ENCODE data around the gene MRPL37. TPM values are rescaled to one million over a fixed set of nuclear protein-coding genes. Genes with fewer than 3 reads are reported as not detected.
"Not testable (repeated sequence)": the region's sequence is repeated elsewhere in the genome, so short reads cannot be mapped to it uniquely, and the experiment has no call there.

Gene MRPL37
- total RNA-seq, 1 donor from 2014 or later: 50.9 TPM

DNA sequence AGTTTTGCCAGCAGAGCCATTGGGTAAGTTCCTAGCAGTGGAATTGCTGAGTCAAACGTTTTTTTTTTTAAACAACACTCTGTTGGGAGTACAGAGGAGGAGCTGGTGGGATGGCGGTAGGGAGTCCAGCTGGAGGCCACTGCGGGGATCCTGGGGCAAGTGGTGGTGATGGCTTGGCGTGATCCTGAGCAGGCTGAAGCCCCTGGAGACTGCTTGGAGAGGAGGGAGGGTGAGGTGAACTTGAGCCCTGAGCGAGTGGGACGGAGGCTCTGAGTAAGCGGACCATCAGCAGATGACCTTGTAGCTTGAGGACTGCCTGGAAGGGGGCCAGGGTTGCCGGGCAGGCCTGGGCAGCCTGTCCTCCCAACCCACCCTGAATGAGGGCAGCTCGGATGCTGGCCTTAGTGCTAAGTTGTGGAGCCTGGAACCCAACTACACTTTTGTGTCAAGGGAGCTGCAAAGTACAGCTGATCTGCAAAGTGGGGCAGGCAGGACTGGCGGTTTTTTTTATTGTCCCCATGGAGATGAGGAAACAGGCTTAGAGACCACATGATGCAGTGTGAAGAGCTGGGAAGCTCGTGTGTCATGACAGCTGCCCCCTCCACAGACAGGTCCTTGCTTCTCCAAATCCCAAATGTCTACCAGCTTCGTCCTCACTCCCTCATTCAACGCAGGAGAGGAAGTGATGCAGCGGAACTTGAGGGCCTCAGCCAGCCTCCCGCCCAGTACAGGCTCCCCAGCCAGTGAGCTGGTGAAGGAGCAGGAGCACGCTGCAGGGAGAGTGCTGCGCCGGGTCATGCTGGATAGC lies 20.2 kb downstream of the MRPL37 start:
- DNase-seq (ENCODE audit: low spot score): no peak

DNA sequence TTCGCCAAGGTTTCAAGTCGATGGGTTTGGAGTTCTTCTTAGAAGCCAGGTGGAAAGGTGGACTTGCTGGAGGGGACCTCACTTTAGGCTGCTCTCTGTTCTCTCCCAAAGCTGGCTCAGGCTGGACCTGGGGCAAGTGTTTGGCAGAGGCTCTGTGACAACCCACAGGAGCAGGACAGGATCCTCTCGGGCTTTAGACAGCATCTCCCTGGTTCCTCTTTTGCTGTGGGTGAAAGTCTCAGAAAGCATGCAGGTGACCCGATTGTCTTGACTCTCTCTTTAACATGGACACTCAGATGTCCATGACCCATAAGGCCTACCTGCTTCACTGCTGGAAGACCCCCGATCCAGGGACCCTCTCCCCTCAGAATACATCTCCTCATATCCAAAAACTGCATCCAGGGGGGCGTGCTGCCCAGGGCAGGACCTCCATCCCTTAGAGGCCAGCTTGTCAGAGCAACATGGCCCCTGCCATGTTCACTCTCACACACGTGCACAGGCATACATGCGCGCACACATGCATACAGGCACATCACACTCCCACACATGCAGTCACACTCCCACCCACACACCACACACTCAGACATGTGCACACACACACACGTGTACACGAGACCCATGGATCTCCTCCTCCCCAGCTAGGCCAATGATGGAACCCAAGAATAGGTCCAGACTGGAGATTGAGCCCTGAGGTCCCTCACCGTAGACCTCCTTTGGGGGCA lies 21.3 kb downstream of the MRPL37 start:
- DNase-seq (ENCODE audit: low spot score): no peak

DNA sequence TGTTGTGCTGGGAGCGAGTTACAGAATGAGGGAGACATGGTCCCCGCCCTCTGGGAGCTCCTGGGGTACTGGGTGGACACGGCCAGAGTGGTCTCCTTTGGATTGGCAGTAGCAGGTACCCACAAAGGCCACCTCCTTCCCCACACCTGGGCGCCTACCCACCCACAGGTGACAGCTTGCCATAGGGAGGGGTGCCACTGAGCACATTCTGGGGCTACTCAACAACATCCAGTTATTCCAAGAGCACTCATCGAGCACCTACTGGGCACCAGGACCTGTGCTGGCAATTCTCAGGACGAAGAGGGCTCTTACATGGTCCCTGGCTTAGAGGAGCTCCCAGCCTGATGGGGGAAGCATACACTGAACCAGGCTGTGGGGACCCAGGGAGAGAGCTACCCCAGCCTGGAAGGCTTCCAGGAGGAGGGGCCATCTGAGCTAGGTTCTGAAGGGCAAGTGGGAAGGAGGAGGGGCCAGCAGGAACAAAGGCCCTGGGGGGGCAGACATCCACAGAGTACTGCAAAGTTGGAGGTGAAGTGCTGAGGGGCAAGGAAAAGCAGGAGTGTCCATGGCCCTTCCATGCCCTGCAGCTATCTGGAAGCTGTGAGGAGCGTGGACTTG lies 22.0 kb downstream of the MRPL37 start:
- DNase-seq (ENCODE audit: low spot score): no peak

DNA sequence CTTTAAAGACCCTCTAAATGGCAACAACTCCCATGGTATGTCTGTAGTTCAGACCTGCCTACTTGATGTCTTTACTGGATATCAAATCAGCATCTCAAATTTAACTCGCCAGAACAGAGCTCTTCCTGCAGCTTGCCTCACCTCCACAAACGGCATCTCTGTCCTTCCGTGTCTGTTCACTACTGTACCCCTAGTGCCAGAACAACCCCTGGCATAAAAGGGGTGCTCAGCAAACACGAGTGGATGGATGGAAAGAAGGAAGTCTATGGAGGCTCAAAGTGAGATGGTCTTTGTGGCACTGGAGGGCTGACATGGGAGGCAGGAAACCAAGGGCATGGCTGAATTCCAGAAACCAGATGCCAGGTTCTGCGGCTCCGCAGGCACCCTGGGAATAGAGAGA lies 22.7 kb downstream of the MRPL37 start:
- DNase-seq (ENCODE audit: low spot score): no peak

DNA sequence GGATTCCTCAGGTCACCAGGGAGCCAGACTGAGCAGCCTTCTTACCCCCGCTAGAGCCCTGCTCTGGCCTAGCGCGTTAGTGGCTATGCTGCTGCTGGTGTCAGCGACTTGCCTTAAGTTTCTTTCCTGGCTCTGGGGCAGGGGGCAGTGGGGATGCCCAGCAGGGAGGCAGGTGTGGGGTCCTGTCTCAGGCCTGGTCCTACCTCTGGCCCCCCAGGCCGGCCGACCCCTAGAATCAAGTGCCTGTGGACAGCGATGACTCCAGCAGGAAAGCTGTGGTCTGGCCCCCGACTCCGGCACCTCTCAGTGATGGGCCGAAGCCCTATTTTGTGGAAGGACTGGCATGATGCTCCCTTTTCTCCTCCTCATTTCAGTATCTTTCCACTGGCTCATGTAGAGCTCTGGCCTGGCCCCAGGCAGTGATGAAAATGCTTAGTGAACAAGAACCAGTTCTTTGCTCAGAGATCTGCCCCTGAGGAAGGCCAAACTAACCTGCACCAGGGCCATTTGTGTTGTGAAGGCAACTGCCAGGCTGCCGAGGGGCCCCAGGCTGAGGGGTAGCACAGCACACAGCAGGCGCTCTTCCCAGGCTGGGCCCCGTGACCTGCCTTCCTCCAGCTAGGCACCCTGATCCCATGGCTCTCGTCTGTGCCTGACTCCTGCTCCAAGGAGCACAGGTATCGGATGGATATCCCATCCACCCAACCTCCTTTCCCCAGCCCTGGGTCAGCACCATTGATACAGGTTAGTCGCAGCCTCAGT lies 23.7 kb downstream of the MRPL37 start:
- DNase-seq (ENCODE audit: low spot score): no peak

DNA sequence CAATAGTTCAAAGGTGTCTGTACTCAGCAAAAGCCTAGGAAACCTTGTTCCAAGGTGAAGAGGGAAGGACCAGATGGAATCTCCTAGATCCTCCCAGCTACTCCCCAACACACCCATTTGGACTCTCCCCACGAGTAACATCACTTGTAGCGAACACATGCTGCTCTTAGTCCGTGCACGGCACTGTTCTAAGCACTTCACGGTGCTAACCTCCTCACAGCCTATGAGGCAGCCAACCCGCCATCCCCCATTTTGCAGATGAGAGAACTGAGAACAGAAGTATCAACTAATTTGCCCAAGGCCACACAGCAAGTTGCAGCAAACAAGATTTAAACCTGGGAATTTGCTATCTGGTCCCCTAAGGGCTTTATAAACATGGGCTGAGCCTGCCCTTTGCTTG lies 24.3 kb downstream of the MRPL37 start:
- no peak for DNase-seq (ENCODE audit: low spot score)

DNA sequence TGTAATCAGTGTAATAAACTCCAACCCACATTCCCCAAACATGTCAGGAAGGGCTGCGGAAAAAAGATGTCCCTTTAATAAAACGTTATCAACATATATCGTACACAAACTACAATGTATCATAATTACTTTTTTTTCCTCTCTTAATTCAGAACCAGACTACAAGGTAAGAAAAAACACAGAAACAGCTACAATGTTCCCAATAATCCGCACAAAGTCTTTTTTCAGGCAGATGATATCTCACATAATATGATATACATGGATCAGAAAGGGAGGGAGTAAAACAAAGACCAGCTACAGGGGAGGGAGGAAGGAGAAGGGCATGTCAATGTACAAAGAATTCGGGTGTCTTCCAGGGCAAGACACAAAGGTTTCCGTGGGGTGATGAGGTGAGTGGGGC lies 25.4 kb downstream of the MRPL37 start:
- DNase-seq (ENCODE audit: low spot score): no peak

DNA sequence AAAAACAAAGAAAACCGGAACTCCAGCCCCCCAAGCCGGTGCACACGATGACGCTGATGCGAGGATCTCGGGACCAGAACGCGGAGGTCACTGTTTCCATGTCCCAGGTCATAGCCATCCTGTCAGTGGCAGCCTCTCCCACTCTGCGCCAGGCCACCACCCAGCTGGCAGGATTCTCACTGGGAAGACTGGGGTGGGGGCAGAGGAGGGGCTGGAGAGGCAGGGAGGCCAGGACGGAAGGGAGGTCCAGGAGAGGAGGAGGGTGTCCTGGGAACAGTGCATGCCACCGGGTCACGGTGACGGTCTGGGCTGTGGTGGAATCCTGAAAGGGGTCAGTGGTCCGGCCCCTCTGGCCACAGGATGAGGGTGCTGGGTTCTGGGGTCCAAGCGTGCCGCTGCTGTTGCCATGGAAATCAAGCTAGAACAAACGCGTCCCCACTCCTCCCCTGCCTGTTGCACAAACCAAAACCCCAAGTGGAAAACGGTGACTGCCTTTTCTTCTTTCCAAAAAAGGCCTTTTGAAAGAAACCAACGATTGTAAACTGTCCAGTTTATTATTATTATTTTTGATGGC lies 26.1 kb downstream of the MRPL37 start:
- DNase-seq (ENCODE audit: low spot score): no peak

DNA sequence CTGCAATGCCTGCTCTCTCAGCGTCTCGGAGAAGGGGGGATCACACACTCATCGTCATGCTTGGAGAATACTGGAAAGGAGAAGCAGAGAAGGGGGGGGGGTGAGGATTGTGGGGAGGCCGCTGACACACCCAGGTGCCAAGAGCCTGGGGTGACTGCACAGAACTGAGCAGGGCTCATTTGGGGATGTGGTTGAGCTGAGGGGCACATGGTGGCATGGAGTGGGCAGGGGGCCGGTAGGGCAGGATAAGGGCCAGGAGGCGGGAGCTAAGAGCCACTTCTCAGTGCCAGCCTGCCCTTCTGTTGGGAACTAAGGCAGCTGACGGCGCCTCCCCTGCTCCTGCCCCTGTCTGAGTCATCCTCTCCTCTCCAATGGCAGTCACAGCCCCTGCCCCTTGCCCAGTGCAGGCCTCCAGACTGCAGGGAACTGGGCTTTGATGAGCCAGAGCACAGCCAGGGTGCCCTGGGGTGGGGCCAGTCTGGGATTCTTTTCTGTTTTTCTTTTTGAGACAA lies 27.2 kb downstream of the MRPL37 start:
- DNase-seq (ENCODE audit: low spot score): no peak

DNA sequence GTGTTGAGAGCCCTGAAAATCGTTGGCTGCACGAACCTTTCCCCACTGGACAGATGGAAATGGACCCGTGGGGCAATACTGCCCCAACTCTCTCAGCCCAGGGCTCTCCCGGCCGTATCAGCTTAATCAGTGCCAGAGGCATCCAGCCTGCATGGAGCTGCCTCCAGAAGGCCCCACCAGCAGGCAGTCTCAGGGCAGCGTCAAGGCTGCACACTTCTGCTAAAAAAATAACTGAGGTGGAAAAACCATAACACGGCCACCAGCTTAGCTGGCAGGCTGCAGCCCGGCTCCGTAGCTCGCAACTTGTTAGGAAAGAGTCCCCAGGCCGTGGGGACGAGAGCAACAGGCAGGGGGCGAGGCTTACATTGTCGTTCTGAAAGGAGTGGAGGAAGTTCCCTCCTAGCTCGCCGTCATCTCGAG lies 27.9 kb downstream of the MRPL37 start:
- DNase-seq (ENCODE audit: low spot score): no peak

DNA sequence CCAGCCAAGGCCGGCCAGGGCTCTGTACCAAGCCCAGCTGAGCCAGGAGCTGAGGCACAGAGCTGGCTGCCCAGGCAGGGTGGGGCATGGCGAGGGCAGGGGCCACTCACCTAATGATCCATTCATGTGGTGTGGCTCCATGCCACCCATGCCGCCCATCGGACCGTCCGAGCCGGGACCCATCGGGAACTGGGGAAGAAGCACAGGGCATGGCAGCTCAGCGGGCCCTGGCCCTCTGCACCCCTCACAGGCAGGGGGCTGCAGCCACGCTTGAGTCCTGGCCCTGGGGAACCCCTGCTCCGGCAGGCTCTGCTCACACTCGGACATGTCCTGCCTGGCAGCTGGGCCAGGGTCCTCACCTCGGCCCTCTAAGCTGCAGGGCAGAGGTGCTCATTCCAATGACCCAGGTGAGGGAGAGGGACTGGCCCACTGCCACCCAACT lies 28.7 kb downstream of the MRPL37 start:
- DNase-seq (ENCODE audit: low spot score): no peak

DNA sequence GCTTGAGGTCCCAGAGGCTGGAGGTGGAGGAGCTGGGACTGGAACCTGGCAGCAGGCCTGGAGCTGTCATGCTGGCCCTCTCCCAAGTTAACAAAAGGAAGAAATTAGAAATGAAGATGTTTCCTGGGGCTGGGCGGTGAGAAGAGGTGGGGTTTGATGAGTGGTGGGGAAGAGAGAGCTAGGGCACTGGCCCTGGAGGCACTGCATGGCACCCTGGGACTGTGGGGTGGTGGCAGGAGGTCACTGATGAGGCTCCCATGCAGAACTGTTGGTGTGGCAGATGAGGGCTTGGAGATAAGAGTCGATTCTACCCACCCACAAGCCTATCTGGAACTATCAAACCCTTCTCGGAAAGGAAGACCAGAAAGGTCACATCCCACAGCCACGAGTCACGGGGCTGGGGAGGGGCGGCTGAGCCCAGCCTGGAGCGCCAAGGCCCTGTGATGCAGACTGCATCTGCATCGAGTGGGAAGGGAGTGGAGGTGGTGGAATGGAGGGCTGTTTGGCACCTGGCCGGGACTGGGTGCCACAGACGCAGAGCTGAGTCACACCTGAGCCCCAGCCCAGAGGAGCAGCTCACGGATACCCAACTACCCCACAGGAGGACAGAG lies 29.4 kb downstream of the MRPL37 start:
- no peak for DNase-seq (ENCODE audit: low spot score)

DNA sequence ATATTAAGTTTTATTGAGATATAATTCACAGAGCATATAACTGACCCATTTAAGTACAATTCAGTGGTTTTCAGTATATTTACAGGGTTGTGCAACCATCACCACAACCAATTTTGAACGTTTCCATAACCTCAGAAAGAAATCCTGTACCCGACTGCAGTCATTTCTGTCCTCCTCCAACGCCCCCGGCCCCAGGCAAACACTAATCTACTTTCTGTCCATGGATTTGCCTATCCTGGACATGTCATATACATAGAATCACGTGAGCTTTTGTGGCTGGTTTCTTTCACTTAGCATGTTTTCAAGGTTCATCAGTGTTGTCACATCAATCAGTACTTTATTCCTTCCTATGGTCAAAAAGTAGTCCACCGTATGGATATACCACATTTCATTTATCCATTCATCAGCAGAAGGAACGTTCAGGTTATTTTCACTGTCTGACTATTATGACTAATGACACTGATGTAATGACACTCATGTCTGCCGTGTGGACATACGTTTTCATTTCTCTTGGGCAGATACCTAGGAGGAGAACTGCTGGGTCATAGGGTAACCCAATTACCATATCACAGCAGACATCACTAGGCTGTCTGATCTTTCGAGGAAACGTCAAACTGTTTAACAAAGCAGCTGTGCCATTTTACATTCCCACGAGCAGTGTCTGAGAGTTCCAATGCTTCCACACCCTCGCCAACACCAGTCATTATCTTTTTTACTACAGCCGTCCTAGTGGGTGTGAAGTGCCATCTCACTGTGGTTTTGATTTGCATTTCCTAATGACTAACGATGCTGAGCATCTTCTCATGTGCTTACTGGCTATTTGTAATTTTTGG lies 30.8 kb downstream of the MRPL37 start:
- no peak for DNase-seq (ENCODE audit: low spot score)

DNA sequence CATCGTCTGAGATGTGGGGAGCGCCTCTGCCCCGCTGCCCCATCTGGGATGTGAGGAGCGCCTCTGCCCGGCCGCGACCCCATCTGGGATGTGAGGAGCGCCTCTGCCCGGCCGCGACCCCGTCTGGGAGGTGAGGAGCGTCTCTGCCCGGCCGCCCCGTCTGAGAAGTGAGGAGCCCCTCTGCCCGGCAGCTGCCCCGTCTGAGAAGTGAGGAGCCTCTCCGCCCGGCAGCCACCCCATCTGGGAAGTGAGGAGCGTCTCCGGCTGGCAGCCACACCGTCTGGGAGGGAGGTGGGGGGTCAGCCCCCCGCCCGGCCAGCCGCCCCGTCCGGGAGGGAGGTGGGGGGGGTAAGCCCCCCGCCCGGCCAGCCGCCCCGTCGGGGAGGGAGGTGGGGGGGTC lies 33.2 kb downstream of the MRPL37 start:
- DNase-seq (ENCODE audit: low spot score): not testable (repeated sequence)

DNA sequence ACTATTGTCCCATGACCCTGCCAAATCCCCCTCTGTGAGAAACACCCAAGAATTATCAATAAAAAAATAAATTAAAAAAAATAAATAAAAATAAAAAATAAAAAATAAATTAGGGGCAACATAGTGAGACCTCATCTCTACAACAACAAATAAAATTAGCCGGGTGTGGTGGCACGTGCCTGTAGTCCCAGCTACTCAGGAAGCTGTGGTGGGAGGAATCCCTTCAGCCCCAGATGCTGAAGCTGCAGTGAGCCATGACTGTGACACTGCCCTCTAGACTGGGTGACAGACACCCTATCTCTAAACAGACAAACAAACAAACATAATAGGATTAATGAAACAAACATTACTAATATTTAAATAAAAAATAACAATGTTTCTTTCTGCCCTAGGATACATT lies 34.3 kb downstream of the MRPL37 start:
- DNase-seq (ENCODE audit: low spot score): no peak

DNA sequence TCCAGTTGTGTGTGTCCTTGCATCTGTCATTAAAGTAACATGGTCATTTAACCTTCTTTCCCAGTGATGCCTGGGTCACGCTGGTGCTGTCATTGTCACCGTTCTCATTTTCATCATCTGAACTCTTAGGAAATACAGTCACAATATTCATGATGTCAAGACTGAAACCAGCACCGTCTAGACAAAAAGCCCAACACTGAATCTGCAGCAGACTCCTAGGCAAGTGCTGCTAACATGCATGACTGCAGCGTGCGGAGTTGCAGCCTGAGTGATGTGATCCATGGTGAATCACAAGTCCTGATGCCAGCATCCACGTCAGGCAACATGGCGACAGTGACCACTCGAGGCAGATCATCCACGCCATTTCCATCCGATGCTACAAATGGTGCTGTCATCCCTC lies 37.6 kb downstream of the MRPL37 start:
- DNase-seq (ENCODE audit: low spot score): no peak

DNA sequence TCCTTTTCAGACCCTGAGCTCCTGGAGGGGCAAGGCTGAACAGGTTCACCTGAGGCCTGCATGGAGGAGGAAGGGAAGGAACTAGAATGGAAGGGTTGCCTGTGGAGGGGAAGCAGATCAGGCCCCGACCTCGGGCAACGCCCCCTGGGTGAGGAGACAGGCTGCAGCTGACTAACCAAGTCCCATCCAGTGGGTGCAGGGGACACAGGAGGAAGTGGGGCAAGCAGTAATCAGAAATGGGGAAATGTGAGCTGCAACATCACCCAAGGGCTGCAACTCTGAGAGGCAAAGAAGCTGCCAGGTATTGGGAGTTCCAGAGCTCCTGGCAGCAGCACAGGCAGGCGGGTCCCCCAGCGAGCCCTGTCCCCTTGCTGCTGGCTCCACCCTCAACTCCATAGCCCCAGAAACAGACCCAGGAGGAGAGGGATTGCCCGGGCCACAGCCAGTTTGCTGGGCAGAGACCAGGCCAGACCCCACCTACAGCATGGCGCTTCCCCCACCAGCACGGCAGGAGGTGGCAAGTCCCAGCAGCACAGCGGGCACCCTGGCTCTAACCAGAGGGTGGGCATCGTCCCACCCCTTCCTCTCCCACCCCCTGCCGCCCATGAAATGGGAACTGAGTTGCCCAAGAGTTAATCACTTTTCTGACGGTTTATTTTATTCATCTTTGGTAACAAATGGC lies 38.5 kb downstream of the MRPL37 start:
- no peak for DNase-seq (ENCODE audit: low spot score)

DNA sequence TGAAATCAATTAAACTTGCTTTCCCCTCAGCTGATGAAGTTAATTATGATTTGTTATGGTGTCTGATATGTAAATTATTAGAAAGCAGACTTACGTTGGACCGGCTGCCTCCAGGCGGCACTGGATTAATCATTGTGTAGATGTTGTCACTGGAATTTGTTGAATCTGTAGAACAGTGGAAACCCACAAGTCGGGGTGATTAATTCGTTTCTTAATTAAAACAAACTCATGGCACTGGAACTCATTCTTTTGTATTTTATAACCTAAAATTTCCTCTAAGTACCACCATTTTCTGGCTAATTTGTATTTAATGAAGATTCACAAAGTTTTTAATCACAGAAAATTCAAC lies 39.0 kb downstream of the MRPL37 start:
- no peak for DNase-seq (ENCODE audit: low spot score)

DNA sequence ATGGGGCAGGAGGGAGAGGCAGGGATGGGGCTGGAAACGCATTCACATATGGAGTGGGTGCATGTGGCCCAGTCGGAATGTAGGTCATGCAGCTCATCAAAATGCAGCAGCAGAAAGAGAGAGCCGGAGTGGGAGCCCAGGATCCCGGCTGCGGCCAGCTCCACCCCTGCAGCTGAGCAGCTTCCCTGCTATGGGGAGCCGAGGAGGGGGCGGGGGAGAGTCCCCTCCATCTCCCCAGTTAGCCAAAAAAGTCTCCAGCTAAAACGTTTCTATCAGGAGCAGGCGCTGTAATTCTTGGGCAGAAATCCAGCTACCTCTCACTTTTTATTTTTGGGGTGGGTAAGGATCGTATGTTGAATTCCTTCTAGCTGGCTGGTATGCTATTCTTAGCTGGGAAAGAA lies 39.7 kb downstream of the MRPL37 start:
- no peak for DNase-seq (ENCODE audit: low spot score)
